Suppressor macrophage treated with lipopolysaccharide for 4 hours (primary cell): ENCODE results near the gene TMEM132C.

ENCODE experiments used
- DNase-seq: peaks from one replicate; pipeline ENCODE4 v3.0.0-alpha.2; 2020

TMEM132C gene

DNA sequence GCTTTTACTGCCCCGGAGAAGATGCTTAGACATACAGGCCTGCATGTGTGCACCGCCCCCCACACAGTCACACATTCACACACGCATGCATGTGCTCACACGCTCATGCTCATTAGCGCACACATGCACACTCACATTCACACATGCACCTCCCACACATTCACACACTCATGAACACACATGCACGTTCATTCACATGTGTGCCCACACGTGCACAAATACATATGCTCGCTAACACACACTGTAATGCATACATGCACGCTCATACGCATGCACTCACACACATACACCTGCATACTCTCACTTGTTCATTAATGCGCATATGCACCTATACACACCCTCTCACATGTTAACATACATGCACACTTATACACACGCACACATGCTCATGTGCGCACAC lies 21.9 kb downstream of the TMEM132C start:
- DNase-seq: no peak

DNA sequence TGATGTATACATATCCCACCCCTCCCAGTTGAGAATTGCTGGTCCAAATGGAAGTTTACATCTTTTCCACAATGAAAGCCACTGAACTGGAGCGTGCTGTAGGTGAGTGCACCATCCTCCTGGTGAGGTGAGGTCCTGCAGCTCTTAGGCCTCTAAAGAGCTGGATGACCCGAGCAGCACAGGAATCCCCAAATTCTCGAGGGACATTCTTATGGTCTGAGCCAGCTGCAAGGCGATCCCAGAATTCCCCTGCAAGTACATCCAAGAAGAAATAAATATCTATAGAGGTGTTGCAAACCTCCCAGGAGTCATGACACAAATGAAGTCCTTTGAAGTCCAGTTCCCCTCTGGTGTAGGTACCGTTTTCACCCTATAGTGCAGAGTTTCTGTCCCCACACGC lies 24.0 kb downstream of the TMEM132C start:
- DNase-seq: no peak

DNA sequence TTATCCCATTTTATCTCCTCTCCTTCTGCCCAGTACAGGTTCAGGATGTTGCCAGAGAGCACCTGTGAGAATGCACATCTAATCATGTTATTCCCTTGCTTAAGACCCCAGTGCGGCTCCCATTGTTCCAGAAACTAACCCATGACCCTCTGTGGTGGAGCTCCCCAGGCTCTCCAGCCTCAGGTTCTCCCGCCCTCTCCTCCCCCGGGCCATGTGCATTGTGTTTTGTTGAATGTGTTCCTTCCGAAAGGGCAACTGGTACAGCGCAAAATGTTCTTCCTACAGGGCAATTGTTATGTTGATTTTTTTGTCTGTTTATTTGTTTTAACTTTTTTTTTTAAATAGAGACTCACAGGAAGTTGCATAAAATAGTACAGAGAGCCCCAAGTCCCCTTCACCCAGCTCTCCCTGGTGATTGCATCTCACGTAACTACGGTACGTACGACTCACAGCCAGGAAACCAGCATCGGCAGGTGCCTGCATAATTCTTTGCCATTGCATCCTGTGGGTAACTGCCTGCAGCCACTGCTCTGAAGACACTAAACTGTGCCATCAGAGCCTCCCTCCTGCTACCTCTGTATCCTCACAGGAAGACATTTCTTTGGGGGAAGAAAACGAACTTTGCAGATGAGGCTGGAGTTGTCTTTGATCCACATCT lies 31.2 kb downstream of the TMEM132C start:
- DNase-seq: no peak

DNA sequence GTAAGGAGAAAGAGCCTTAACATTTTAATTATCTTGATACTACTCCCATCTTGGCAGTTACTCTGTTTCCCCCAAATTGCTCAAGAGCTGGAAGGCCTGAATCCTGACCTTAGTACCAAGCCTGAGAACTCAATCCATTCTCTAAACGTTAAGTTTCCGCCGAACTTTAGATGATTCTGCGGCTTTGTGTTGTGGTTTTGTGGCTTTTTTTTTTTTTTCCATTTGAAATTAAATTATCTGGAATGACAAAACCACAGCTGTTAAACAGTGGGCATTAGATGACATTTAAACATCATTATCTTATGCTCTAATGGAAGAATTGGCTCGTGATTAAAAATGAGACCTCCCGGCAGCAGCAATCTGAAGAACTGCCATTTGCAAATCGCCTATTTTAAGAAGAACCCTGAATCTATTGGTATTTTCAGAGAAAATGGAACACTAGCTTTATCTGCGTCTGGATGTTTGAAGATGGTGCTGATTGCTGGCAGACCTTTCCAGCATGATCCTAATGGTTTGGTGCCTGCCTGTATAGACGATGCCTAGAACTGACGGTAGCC lies 38.4 kb downstream of the TMEM132C start:
- no peak for DNase-seq

DNA sequence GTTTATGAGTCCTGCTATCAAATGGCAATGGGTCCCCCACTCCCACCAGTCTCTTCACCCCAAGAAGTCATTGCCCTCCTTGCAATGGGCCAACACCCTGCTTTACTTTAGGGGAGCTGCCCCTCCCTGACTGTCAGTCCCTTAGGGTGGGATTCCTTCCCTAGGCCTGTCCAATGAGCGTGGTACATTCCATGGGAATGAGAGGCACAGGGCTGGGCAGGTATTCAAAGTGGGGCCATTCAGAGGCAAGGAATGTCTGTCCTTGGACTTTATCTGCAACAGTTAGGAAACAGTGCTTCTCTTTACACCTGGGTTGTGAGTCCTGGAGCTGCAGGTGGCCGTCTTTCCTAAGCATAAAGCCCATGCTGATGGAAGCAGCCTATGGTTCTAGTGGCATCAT lies 40.8 kb downstream of the TMEM132C start:
- DNase-seq: no peak

DNA sequence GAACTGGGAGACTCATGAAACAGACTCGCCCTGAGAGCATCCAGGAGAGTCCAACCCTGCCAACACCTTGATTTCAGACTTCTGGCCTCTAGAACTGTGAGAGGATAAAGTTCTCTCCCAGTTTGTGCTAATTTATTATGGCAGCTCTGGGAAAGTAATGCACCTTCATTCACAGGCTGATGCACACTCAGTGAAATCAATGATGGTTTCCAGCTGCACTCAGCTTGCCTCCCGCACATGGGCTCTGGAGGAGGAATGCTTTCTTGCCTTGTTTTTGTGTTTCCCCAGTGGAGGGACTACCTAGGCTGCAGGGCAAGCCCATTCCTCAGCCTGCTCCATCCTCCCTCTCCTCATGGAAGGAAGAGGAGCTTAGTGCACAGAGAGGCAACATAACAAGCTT lies 45.7 kb downstream of the TMEM132C start:
- no peak for DNase-seq

DNA sequence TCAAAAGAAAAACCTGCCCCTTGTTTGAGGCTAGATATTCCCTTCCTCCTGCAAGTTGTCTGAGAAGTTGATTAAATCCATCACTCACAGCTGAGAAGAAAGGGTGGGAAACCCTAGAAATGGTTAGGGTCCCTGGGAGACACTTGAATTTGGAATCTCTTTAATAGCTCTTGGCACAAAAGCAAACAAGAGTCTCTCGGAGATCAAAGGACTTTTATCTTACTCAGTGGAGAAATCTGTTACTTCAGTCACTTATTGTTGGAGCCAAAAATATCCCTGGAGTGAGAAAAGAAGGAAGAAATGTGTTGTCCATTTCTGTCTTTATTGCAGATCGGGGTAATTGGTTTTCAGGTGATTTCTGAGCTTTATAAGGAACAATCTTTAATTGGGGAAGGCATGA lies 47.0 kb downstream of the TMEM132C start:
- DNase-seq: no peak

DNA sequence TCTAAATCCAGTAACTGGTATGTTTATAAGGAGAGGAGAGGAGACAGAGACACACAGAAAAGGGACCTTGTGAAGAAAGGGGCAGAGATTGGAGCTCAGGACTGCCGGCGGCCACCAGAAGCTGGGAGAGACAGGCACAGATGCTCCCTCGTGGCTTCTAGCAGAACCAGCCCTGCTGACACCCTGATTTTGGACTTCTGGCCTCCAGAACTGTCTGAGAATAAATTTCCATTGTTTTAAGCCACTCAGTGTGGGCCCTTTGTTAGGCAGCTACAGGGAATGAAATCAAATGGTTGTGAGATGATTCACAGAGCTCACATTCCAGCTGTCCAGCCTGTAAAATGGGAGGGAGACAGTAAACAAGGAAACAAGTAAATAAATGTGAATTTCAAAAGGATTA lies 47.6 kb downstream of the TMEM132C start:
- DNase-seq: no peak

DNA sequence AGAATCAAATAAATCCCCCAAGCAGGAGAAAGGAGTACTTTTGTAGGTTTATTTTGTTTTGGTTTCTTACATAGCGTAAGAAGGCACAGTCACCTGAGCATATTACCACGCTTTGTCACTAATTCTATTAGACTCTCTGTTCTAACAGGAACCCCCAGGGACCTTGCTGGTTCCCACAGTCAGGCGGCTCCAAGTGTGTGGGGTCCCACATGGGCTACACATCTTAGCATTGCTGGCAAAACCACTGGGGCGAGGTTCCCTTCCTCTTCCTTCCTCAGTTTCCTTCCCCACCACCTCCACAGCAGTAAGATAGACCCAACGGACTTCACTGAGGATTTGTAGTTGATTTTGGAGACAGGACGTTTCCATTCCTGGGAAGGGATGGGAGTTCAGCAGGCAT lies 49.1 kb downstream of the TMEM132C start:
- no peak for DNase-seq

DNA sequence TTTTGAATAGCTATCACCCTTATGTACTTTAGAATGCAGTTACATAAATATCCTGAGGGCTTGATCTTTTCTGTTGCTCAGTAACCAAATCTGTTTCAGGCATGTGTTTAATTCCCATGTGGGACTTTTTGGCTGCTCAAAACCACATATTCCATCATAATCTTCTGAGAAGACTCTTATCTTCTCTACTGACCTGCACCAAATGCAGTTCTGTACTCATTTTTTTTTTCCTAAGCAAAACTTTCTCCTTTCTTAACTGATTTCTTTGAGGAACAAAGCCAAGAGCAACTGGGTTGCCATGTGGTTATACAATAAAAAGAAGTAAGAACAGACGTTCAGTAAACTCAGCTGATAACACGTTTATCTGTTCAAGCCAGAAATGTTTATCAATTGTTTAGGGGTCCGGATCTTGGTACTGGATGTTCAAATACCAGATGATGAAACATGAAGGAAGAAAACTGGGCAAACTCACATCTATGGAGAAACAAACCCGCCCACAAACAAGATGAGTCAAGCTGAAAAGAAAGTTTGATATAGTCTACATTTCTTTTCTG lies 50.1 kb downstream of the TMEM132C start:
- no peak for DNase-seq

DNA sequence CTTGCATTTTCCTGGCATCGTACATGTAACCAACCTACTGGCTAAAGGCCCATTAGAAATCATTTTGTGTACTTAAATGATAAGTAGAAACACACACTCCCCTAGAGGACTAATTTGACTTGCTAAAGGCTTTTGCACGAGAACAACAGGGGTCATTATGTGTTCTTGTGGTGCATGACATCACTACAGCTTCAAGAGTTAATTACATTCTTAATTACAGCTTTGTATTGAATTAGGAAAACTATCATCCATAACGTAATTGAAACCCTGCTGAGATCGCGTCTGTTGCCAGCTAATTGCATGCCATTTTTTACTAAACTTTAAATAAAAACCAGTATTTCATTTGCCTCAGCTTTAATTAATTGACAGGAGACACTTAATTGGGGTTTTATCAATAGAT lies 51.4 kb downstream of the TMEM132C start:
- no peak for DNase-seq

DNA sequence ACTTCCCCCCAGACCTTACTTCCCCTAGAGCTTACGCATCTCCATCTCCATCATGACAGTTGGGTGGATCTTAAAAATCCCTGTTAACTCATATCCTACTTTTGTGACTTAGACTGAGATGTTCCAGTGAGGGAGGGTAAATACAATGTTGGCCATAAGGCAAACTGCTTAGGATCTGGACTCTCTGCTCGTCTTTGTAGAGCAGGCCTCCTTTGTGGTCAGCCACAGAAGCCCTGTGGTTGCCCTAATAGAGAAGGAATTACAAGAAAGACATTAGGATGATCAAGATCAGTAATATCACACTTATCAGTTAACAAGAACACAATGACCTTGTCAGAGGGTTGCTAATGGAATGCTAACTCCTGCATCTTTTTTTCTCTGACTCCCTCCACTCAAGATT lies 52.0 kb downstream of the TMEM132C start:
- DNase-seq: no peak

DNA sequence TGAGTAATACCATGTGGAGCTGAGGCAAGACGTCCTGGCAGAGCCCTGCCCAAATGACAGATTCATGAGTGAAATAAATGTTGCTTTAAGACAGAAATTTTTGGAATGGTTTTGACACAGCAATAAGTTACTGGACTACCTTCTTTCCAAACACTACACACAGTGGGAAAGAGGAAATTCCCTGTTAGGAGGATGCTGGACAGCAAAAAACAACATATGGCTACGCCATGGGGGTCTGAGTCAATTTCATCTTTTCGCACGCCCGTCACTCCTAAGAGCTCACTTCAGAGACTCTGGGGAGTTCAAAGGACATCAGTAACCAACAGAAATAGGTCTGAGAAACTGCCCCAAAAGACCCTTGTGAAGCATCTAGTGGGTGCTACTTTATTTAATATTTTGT lies 55.4 kb downstream of the TMEM132C start:
- no peak for DNase-seq

DNA sequence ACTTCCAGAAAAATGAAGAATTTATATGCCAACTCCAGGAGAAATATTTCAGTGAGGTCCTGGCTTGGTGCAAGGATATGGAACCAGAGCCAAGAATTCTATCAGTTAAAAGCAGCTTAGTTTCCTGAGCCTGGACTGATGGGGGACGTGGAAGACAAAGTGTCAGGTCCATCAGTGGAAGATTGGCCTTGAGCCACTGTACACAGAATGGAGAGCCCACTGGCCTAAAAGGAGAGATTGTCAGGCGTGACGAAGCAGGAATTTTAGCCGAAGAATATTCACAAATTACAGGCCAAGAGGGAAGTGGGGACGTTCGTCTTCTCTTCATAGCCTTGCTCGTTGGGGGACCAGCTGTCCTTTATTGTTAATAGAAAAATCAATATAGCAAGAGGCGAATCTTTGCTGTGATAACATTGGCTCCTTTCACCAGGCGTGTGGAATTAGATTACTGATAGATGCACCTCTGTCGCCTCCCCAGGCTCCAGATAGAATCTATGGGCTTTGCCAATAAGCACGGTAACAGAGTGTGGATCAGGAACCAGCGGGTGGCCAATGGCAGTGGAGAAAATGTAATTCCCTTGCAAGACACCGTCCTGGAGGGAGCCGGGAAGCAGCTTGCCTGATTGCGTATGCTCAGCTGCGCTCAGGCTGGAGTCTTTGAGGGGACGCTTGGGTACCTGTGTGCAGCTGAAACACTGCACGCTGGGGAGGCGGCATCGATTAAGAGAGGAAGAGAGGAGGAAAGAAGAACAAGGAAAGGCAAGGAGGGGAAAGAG lies 56.4 kb downstream of the TMEM132C start:
- no peak for DNase-seq

DNA sequence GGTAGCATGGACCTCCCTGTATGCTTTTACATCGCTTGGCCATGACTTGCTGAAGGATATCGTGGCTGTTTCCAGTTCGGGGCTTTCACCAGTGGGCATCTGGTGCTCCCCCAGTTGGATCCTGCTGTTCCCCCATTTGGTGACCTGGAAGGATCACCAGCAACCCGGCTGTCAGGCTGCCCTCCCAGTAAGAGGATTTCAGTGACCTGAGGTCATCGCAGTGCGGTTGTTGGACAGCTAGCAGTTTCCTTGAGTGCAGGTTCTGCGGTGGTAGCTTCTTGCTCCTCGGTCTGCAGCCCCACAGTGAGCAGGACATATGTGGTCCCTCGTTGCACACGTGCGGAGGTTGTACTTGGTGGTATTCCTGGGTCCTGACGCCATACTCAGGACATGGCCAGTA lies 58.7 kb downstream of the TMEM132C start:
- DNase-seq: no peak

DNA sequence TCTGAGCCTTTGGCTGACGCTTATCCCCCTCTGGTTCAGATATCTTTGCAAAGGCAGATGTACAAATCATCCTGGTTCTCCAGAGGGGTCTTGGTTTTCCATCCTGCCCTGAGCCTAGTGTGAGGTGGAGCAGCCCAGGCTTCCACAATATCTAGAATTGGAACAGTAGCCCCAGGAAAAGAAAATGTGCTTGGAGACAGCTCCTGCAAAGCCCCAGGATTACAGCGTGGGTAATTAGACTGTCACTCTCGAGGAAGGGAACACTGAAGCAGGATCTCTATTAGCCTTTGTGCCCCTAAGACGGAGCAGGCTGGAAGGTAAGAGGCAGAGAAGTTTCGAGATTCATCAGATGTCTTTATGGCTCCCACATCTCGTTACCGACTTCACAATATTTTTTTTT lies 59.4 kb downstream of the TMEM132C start:
- DNase-seq: no peak

DNA sequence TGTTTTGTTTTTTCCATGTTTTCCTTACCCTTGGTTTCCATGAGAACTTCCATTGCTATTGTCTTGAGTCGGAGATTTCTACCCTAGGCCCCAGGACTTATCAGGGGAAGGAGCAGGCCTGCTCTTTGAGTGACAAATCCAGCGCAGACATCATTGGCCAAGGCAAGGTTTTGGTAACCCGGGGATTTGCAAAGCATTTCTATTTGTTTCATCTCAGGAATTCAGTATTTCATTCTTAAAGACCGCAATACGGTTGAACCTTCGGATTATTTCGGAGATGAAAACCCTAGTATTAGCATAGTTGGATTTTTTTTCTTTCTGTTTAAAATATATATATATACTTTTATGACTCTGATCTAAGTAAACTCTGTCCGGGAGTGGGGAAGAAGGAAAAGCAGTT lies 62.0 kb downstream of the TMEM132C start:
- DNase-seq: no peak

DNA sequence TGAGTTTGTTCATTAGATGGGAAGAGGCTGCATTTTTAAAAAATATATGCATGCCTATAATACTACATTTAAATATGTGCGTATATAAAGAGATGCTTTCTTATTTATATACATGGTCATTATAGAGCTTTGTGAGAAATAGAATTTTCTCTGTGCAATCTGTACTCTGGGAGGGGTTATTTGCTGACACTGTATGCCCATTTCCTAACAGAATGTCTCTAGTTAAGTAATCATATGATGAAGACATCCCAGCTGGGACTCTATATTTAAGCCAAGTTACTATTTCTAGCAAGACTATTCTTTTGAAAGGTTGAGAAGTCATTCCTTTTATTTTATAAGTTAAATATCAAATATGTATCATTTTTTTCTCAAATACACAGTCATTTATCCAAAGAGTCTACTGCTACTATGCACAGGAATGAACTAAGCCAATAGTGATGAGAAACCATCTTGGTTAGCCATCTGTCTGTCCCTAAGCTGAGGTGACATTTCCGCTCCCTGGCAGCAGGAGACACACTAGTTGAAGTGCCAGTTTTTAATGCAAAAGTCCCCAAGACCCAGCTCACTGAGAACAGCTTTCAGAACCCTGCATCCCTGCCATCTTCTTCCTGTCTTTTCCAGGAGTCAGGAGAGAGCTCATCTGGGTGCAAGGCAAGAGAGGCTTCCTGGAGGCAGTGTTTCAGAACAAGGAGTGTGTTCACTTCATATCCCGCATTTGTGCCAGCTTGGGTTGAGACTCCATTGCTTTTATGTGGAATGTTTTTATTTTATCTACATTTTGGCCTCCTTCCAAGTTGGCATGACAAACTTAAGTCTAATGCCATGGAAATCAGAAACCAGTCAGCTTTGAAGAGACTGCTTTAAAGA lies 69.5 kb downstream of the TMEM132C start:
- DNase-seq: no peak

DNA sequence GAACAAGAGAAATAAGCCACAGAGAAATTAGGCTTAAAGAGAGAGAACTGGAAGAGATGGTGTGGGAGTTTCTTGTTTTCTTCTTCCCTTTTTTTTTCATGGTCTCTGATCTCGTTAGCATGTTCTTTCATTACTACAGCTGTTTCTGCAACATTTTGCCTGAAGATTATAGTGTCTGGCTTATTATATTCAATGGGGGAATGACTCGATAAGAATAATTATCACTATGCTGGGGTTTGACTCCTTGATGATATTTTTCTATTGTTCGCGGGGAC lies 70.0 kb downstream of the TMEM132C start:
- DNase-seq: no peak

DNA sequence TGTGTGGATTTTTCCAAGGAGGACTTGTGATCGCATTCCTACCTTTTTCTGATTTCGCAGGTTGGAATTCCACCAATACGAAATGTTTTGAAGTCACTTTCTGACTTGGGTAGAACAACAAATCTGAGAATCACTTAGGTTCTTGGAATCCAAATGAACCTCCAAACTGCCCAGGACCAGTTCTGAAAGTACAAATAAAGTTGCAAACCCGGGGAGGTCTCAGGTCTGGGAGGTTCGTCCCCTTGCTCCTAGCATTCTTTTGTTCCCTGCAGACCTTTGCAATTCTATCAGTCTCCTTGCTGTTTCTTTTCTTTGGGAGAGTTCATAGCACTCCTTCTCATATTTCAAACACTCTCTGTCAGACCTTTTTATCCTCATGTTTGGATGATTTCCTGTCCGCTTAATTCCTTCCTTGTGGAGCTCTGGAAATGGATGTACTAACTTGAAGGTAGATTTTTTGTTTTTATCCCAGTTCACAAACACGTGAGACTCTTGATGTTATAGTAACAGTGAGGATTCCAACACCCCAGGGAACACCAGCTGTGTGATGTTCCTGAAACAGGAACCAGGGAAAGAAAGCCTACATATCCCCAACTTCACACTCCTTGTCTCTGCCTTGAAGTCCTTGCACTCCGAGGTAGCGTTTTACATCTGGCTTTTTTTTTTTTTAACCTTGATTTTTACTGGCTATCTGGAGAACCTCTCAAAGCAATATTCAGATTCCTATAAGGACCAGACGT lies 70.6 kb downstream of the TMEM132C start:
- no peak for DNase-seq

DNA sequence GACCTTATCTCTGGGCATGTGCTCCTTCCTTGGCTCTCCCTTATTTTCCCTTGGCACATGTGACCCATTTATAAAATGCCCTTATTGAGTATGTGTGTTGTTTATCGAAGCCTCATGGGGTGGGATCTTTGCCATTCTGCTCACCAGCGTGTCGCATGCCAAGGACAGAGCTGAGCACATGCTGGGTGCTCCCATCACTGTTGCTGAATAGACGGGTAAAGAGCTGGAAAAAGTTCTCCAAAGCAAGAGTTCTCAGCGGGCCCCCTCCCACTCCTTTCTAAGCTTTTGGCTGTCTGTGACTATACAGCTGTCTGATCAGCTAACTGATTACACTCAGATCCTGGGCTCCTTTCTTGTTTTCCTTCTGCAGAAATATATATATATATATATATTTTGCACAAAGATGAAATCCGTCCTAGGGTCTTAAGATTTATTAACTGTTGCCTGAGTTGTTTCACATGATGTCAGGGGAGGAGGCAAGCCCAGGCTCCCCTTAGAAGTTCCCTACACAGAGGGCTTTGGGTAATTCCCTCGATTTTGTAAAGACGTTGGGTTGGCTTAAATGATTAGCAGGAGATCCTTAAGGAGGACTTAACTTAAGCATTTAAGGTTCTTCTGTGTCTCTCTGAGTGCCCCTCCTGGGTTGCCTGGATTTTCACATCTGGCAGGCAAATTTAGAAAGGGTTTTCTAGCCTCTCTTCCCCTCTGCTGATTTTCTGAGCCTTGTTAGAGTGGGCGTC lies 71.6 kb downstream of the TMEM132C start:
- DNase-seq: no peak

DNA sequence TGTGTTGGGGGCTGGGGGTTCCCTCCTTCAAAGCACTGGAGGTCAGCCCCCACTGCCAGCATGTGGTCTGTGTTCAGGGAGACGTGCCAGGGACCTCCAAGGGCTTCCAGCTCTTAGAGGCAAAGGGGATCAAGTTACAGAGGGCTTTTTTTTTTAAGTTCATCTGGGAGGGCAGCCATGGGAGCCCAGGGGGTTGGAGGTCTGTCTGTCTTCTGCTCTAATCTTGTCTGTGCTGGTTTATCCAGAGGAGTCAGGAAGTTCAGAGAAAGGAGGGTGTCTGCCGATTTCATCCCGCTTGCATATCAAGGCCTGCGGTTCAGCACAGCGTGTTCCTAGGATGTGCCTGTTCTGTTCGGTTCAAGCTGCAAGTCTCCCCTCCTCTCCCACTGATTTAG lies 72.2 kb downstream of the TMEM132C start:
- no peak for DNase-seq
